KMS-11 (cell line): ENCODE measurements around the gene GXYLT2.

Experiments used
- H2AFZ ChIP-seq: fragments of 200-600 bp; sonication (generic); 2 replicates; pipeline ENCODE4 v1.6.1; 2016; ENCODE audit warnings: antibody characterized with exemption, mixed run types, low read depth
- H3K27ac ChIP-seq: fragments of 200-600 bp; sonication (generic); 2 replicates; pipeline ENCODE4 v1.6.1; 2016; ENCODE audit warnings: mild to moderate bottlenecking, mixed run types
- H3K27me3 ChIP-seq: fragments of 200-600 bp; sonication (generic); 2 replicates; pipeline ENCODE4 v1.6.1; 2017; ENCODE audit warnings: mild to moderate bottlenecking, low read depth, mixed run types, moderate library complexity; ENCODE audit not compliant: insufficient read depth
- H3K36me3 ChIP-seq: fragments of 200-600 bp; sonication (generic); 2 replicates; pipeline ENCODE4 v1.6.1; 2017; ENCODE audit warnings: mild to moderate bottlenecking, mixed run types; ENCODE audit not compliant: insufficient read depth
- H3K4me1 ChIP-seq: fragments of 200-600 bp; sonication (generic); 2 replicates; pipeline ENCODE4 v1.6.1; 2016; ENCODE audit warnings: mild to moderate bottlenecking, low read depth, mixed run types; ENCODE audit not compliant: poor library complexity, severe bottlenecking
- H3K4me2 ChIP-seq: fragments of 200-600 bp; sonication (generic); 2 replicates; pipeline ENCODE4 v1.7.0; 2016; ENCODE audit warnings: mild to moderate bottlenecking, mixed run types
- H3K4me3 ChIP-seq: fragments of 200-600 bp; sonication (generic); IDR thresholded peaks from 2 replicates; pipeline ENCODE4 v1.6.1; 2017; ENCODE audit warnings: low read depth, low read length, mixed read lengths; ENCODE audit not compliant: insufficient read depth
- H3K79me2 ChIP-seq: fragments of 200-600 bp; sonication (generic); 2 replicates; pipeline ENCODE4 v1.6.1; 2016; ENCODE audit warnings: low read depth, mixed run types; ENCODE audit not compliant: insufficient read depth
- H3K9ac ChIP-seq: fragments of 200-600 bp; sonication (generic); 2 replicates; pipeline ENCODE4 v1.6.1; 2016; ENCODE audit warnings: mild to moderate bottlenecking, mixed run types
- H4K20me1 ChIP-seq: fragments of 200-600 bp; sonication (generic); 2 replicates; pipeline ENCODE4 v1.6.1; 2016; ENCODE audit warnings: mild to moderate bottlenecking, mixed run types; ENCODE audit not compliant: insufficient read depth
- TF ChIP-seq, protein P1 (sequence below): fragments of 200-600 bp; sonication (generic); conservative IDR thresholded peaks from 2 replicates; pipeline ENCODE4 v1.6.1; 2017; ENCODE audit warnings: low read depth, mild to moderate bottlenecking, antibody characterized with exemption, low read length, moderate library complexity, mixed read lengths

The GXYLT2 gene

DNA sequence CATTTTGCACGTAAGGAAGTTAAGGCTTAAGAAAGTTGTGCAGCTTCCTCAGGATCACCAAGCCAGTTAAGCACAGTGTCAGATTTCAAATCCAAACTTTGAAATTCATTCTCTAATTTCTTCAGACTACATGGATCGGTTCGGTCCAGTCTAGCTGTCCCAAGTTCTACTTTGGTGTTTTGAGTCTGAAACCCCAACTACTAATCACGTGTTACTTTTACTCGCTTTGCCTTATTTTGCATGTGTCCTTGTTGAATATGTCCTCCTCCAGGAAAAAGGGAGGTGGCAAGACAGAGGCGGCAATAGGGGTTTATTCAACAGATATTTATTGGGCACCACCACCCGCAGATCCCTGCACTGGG lies 522 bp upstream of the GXYLT2 start:
- Histone ChIP-seq H3K79me2 (no peaks in the 10 kb centered on the region), H3K9ac (no peak overlapping the region), H4K20me1 (no peaks in the 10 kb centered on the region), H3K27ac (no peak overlapping the region), H3K4me3 (no peak overlapping the region), H3K4me2 (peak overlapping the region; percentile 46; the same call in 1 of the 2 replicates), H3K4me1 (no peaks in the 10 kb centered on the region), H3K27me3 (no peaks in the 10 kb centered on the region; the same call in 1 of the 2 replicates), H2AFZ (peak overlapping the region; percentile 31; the same call in 1 of the 2 replicates), H3K36me3 (no peaks in the 10 kb centered on the region)
- TF ChIP-seq, protein P1, sequence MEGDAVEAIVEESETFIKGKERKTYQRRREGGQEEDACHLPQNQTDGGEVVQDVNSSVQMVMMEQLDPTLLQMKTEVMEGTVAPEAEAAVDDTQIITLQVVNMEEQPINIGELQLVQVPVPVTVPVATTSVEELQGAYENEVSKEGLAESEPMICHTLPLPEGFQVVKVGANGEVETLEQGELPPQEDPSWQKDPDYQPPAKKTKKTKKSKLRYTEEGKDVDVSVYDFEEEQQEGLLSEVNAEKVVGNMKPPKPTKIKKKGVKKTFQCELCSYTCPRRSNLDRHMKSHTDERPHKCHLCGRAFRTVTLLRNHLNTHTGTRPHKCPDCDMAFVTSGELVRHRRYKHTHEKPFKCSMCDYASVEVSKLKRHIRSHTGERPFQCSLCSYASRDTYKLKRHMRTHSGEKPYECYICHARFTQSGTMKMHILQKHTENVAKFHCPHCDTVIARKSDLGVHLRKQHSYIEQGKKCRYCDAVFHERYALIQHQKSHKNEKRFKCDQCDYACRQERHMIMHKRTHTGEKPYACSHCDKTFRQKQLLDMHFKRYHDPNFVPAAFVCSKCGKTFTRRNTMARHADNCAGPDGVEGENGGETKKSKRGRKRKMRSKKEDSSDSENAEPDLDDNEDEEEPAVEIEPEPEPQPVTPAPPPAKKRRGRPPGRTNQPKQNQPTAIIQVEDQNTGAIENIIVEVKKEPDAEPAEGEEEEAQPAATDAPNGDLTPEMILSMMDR, result no peak

DNA sequence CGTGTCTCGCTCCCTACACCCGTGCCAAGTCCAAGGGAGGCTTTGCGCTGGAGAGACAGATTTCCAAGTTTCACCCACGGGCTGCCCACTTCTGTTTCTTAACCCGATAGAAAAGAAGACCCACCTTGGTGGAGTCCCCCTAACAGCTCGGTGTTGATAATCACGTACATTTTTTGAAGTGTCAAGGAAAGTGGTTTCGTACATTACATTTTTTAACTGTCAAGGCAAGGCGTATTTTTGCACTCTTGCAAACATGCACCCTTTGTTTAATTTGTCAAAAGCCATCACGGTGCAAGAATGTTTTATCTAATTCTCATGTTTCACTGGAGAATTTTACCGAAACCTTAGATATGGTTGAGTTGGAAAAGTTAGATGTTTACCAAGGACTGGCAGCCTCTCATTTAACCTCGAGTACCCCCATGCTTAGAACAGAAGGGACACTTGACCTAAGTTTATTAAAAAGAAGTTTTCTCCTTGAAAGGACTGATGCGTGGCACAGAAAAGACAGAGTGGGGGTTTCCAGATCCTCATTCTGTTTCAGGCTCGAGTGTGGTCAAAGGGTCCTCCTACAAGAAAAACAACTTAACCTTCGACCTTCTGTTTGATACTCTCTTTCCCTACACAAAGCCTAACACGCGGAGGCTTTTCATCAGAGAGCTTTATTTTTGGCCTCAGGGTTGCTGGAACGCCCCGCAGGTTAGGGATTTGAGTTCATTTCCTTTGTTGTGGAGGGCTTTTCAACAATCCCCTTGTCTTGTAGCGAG lies 882 bp downstream of the GXYLT2 start:
- no peak overlapping the region for H2AFZ ChIP-seq
- no peak overlapping the region for H3K4me3 ChIP-seq
- H4K20me1 ChIP-seq, result no peaks in the 10 kb centered on the region
- TF ChIP-seq, protein P1, result no peak
- no peaks in the 10 kb centered on the region for H3K36me3 ChIP-seq
- no peaks in the 10 kb centered on the region; the same call in 1 of the 2 replicates for H3K27me3 ChIP-seq
- H3K9ac ChIP-seq, result no peak overlapping the region
- H3K27ac ChIP-seq, result no peak overlapping the region
- no peaks in the 10 kb centered on the region for H3K79me2 ChIP-seq
- H3K4me2 ChIP-seq, result no peak overlapping the region
- no peaks in the 10 kb centered on the region for H3K4me1 ChIP-seq

DNA sequence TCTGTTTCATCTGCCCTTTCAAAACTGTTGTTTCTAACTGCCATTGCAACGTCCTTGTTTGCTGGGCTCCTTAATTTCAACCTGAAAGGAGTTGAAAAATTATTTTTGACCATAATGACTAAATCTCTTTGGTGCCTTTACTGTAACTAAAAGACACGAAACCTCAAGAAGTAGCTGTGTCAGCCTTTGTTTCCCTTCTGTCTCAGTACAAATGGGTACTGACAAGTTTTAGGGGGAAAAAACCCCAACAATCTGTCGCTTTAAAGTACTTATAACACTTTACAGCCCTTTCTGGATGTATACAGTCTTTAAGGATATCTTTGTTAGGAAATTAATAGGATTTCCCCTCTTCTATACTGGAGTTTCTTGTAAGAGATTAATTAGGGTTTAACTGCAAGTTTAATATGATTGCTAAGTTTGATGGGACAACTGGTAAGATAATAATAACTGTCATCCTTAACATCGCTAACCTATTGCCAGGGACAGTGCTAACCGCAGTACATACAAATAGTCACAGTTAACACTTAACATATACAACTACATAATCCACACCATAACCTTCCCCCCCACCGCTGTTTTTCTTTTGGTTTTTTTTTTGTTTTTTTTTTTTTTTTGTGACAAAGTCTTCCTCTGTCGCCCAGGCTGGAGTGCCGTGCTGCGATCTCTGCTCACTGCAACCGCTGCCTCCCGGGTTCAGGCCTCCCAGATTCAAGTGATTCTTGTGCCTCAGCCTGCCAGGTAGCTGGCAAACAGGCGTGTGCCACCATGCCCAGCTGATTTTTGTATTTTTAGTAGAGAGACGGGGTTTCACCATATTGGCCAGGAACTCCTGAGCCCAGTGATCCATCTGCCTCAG lies 1.7 kb downstream of the GXYLT2 start:
- TF ChIP-seq, protein P1, result no peak
- H3K4me2 ChIP-seq, result no peak overlapping the region
- no peak overlapping the region for H3K9ac ChIP-seq
- no peak overlapping the region for H3K4me3 ChIP-seq
- H3K36me3 ChIP-seq, result no peaks in the 10 kb centered on the region
- H3K27ac ChIP-seq, result no peak overlapping the region
- H3K79me2 ChIP-seq, result no peaks in the 10 kb centered on the region
- H3K4me1 ChIP-seq, result no peaks in the 10 kb centered on the region
- H2AFZ ChIP-seq, result no peak overlapping the region
- no peaks in the 10 kb centered on the region for H4K20me1 ChIP-seq
- H3K27me3 ChIP-seq, result no peaks in the 10 kb centered on the region; the same call in 1 of the 2 replicates

DNA sequence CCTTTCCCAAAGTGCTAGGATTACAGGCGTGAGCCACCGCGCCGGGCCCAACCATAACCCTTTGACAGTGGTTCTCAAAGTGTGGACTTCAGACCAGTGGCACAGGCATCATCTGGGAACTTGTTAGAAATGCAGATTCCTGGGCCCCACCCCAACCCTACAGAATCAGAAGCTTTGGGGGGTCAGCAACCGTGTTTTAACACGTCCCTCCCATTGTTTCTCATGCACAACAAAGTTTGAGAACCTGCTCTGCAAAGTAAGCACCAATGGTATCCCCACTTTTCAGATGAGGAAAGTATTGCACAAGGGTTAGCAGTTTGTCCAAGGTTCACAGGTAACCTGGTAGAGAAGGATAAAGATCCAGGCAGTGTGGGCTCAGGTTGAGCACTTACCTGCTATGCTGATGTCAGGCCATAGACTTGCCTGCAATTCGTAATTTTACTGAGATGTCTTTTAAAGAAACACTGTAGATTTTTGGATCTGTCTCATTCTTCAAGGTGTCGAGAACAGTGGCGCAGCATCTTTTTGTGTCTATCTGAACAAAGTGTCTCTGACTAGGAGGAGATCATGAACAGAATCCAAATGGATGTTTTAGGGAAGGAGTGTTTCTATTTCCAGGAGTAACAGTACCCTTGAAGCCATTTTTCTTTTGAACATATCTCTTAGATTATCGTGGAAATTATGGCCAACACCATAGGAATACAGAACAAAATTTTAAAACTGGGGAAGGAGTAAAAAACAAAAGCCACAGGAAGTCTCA lies 2.5 kb downstream of the GXYLT2 start:
- no peak overlapping the region for H3K27ac ChIP-seq
- no peaks in the 10 kb centered on the region; the same call in 1 of the 2 replicates for H3K27me3 ChIP-seq
- H4K20me1 ChIP-seq, result no peaks in the 10 kb centered on the region
- TF ChIP-seq, protein P1, result no peak
- H3K36me3 ChIP-seq, result no peaks in the 10 kb centered on the region
- no peak overlapping the region for H3K4me2 ChIP-seq
- H3K9ac ChIP-seq, result no peak overlapping the region
- H2AFZ ChIP-seq, result no peak overlapping the region
- no peak overlapping the region for H3K4me3 ChIP-seq
- no peaks in the 10 kb centered on the region for H3K79me2 ChIP-seq
- no peaks in the 10 kb centered on the region for H3K4me1 ChIP-seq
